ENCODE measurements around the gene PCDH9.
A peak's percentile ranks its signal among the peaks of the same experiment; 100 is the strongest.

Gene PCDH9

DNA sequence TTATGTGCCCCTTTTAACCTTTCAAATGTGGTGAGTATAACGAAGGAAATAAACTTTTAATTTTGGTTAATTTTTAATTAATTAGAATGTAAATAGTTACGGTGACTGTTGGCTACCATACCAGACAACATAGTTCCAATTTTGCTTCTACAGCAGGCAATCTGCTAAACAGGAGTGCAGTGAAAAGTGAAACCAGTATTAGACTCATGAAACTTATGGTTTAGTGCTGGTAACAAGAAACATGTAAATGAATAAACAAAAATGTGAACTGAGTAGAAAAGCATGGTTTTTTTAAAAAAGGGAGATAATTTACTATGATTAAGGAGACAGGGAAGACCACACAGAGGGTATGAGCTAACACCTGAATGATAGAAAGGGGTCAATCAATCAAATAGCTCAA is 478.4 kb downstream of the PCDH9 start:
- Histone ChIP-seq H3K9me3 (ENCODE audit: control insufficient read depth in 2 of 2, low read length in 2 of 2) (no peaks in the 10 kb centered on the region), H3K27ac (ENCODE audit: low read length) (no peak overlapping the region), H3K27me3 (ENCODE audit: control insufficient read depth in 1 of 2, insufficient read depth in 2 of 2, low read length in 2 of 2) (no peaks in the 10 kb centered on the region), H3K9ac (ENCODE audit: low read length in 2 of 2) (no peak overlapping the region), H3K36me3 (ENCODE audit: control insufficient read depth in 2 of 2, insufficient read depth in 2 of 2, low read length in 2 of 2) (no peaks in the 10 kb centered on the region), H3K4me3 (ENCODE audit: low read length in 2 of 2) (no peak overlapping the region), H3K4me1 (ENCODE audit: control insufficient read depth, insufficient read depth, low read length) (no peaks in the 10 kb centered on the region)

- no peaks in the 10 kb centered on the region for H3K9me3 ChIP-seq (ENCODE audit: control insufficient read depth in 2 of 2, low read length in 2 of 2)
- H3K27me3 ChIP-seq (ENCODE audit: control insufficient read depth in 1 of 2, insufficient read depth in 2 of 2, low read length in 2 of 2) = no peaks in the 10 kb centered on the region
- no peaks in the 10 kb centered on the region for H3K4me1 ChIP-seq (ENCODE audit: control insufficient read depth, insufficient read depth, low read length)
- no peak overlapping the region for H3K9ac ChIP-seq (ENCODE audit: low read length in 2 of 2)
- H3K36me3 ChIP-seq (ENCODE audit: control insufficient read depth in 2 of 2, insufficient read depth in 2 of 2, low read length in 2 of 2) = no peaks in the 10 kb centered on the region
- no peak overlapping the region for H3K4me3 ChIP-seq (ENCODE audit: low read length in 2 of 2)
- H3K27ac ChIP-seq (ENCODE audit: low read length) = no peak overlapping the region
These were observed 481.4 kb downstream of the PCDH9 start for GRCh38 chr13:66748712-66749111.

- Histone ChIP-seq H3K27ac (ENCODE audit: low read length) (no peak overlapping the region), H3K27me3 (ENCODE audit: control insufficient read depth in 1 of 2, insufficient read depth in 2 of 2, low read length in 2 of 2) (no peaks in the 10 kb centered on the region), H3K4me3 (ENCODE audit: low read length in 2 of 2) (no peak overlapping the region), H3K4me1 (ENCODE audit: control insufficient read depth, insufficient read depth, low read length) (no peaks in the 10 kb centered on the region), H3K9me3 (ENCODE audit: control insufficient read depth in 2 of 2, low read length in 2 of 2) (no peaks in the 10 kb centered on the region), H3K9ac (ENCODE audit: low read length in 2 of 2) (no peak overlapping the region), H3K36me3 (ENCODE audit: control insufficient read depth in 2 of 2, insufficient read depth in 2 of 2, low read length in 2 of 2) (no peaks in the 10 kb centered on the region)
These were observed 484.8 kb downstream of the PCDH9 start for GRCh38 chr13:66745307-66745706.

DNA sequence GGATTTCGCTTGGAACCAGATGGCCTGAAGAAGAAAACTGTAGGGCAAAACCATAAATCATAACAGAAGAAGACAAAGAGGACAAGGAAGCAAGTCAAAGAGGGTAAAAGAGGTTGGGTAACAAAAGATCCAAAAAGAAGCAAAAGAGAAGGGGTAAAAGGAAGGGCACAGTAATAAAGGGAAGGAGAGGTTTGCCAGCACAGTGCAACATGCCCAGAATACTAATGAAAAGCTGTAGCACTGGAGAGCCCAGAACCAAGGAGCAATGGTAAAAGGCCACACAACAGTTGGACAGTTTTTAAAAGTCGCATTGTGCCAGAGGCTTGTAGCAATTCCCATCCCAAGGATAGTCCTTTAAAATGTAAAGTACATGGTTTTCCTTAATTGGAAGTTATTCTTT is 506.6 kb downstream of the PCDH9 start:
- Histone ChIP-seq H3K4me3 (ENCODE audit: low read length in 2 of 2) (no peak overlapping the region), H3K27ac (ENCODE audit: low read length) (no peak overlapping the region), H3K27me3 (ENCODE audit: control insufficient read depth in 1 of 2, insufficient read depth in 2 of 2, low read length in 2 of 2) (no peaks in the 10 kb centered on the region), H3K4me1 (ENCODE audit: control insufficient read depth, insufficient read depth, low read length) (no peaks in the 10 kb centered on the region), H3K9ac (ENCODE audit: low read length in 2 of 2) (no peak overlapping the region), H3K36me3 (ENCODE audit: control insufficient read depth in 2 of 2, insufficient read depth in 2 of 2, low read length in 2 of 2) (no peaks in the 10 kb centered on the region), H3K9me3 (ENCODE audit: control insufficient read depth in 2 of 2, low read length in 2 of 2) (no peaks in the 10 kb centered on the region)

DNA sequence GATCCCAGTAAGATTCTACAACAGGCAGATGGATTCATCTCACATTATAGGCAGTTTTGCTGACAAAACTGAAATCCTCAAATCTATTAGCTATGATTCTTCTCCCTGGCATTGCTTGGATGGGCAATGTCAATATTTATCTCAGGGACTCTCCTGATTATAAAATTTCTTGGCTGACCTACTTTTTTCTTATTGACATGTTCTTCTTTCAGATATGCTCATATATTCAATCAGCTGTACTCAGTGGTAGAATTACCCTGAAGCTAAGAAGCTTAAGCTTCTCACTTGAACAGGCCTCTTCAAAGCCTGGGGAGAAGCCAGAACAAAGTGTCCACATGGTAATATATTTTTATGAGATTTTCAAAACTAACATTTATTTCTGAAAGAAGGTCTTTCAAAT is 513.6 kb downstream of the PCDH9 start:
- Histone ChIP-seq H3K27ac (ENCODE audit: low read length) (no peak overlapping the region), H3K9me3 (ENCODE audit: control insufficient read depth in 2 of 2, low read length in 2 of 2) (no peaks in the 10 kb centered on the region), H3K4me1 (ENCODE audit: control insufficient read depth, insufficient read depth, low read length) (no peaks in the 10 kb centered on the region), H3K4me3 (ENCODE audit: low read length in 2 of 2) (no peak overlapping the region), H3K9ac (ENCODE audit: low read length in 2 of 2) (no peak overlapping the region), H3K27me3 (ENCODE audit: control insufficient read depth in 1 of 2, insufficient read depth in 2 of 2, low read length in 2 of 2) (no peaks in the 10 kb centered on the region), H3K36me3 (ENCODE audit: control insufficient read depth in 2 of 2, insufficient read depth in 2 of 2, low read length in 2 of 2) (no peaks in the 10 kb centered on the region)

DNA sequence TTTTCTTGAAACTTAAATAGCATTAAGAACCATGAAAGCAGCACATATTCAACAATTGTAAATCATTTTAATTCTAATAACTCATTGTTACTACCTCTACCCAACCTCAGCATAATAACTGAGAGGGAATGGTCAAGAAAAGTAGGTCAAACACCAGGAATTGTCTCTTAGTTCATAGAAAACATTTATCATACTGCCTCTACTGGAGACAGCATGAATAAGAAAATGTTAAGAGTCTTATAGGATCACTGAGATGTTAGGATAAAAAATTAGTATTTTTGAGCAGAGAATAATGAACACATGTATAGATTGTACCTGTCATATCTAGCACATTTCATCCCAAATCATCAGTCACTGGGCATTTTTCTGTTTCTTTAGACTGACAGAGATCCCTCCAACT is 515.3 kb downstream of the PCDH9 start:
- H3K9me3 ChIP-seq (ENCODE audit: control insufficient read depth in 2 of 2, low read length in 2 of 2) = no peaks in the 10 kb centered on the region
- no peak overlapping the region for H3K27ac ChIP-seq (ENCODE audit: low read length)
- H3K4me1 ChIP-seq (ENCODE audit: control insufficient read depth, insufficient read depth, low read length) = no peaks in the 10 kb centered on the region
- H3K4me3 ChIP-seq (ENCODE audit: low read length in 2 of 2) = no peak overlapping the region
- no peaks in the 10 kb centered on the region for H3K36me3 ChIP-seq (ENCODE audit: control insufficient read depth in 2 of 2, insufficient read depth in 2 of 2, low read length in 2 of 2)
- H3K9ac ChIP-seq (ENCODE audit: low read length in 2 of 2) = no peak overlapping the region
- no peaks in the 10 kb centered on the region for H3K27me3 ChIP-seq (ENCODE audit: control insufficient read depth in 1 of 2, insufficient read depth in 2 of 2, low read length in 2 of 2)

DNA sequence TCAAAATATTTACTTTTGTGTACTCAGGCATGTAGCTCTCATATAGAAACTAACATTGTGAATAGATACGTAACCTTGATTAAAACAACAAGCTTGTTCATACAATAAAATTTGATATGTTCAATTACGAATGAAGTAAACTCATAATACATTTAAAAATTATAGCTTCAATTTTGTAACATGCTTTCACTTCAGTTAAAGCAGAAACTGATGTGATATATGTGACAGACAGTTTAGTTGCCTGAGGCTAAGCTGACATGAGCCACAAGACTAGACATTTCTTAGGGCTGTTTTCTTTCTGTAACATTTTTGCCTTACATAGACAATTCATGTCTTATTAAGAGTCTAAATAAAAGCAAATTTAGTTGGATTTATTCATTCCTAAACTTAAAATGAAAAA is 526.0 kb downstream of the PCDH9 start:
- H3K9ac ChIP-seq (ENCODE audit: low read length in 2 of 2) = no peak overlapping the region
- H3K27ac ChIP-seq (ENCODE audit: low read length) = no peak overlapping the region
- no peak overlapping the region for H3K4me3 ChIP-seq (ENCODE audit: low read length in 2 of 2)
- H3K27me3 ChIP-seq (ENCODE audit: control insufficient read depth in 1 of 2, insufficient read depth in 2 of 2, low read length in 2 of 2) = no peaks in the 10 kb centered on the region
- H3K9me3 ChIP-seq (ENCODE audit: control insufficient read depth in 2 of 2, low read length in 2 of 2) = no peaks in the 10 kb centered on the region
- H3K36me3 ChIP-seq (ENCODE audit: control insufficient read depth in 2 of 2, insufficient read depth in 2 of 2, low read length in 2 of 2) = no peaks in the 10 kb centered on the region
- no peaks in the 10 kb centered on the region for H3K4me1 ChIP-seq (ENCODE audit: control insufficient read depth, insufficient read depth, low read length)

- Histone ChIP-seq H3K9me3 (ENCODE audit: control insufficient read depth in 2 of 2, low read length in 2 of 2) (no peaks in the 10 kb centered on the region), H3K9ac (ENCODE audit: low read length in 2 of 2) (no peak overlapping the region), H3K27ac (ENCODE audit: low read length) (no peak overlapping the region), H3K4me1 (ENCODE audit: control insufficient read depth, insufficient read depth, low read length) (no peaks in the 10 kb centered on the region), H3K27me3 (ENCODE audit: control insufficient read depth in 1 of 2, insufficient read depth in 2 of 2, low read length in 2 of 2) (no peaks in the 10 kb centered on the region), H3K4me3 (ENCODE audit: low read length in 2 of 2) (no peak overlapping the region), H3K36me3 (ENCODE audit: control insufficient read depth in 2 of 2, insufficient read depth in 2 of 2, low read length in 2 of 2) (no peaks in the 10 kb centered on the region)
These were observed 526.5 kb downstream of the PCDH9 start for GRCh38 chr13:66703597-66703996.

GRCh38 chr13:66700117-66700601 is 530.0 kb downstream of the PCDH9 start:
- Histone ChIP-seq H3K4me3 (ENCODE audit: low read length in 2 of 2) (peak overlapping the region; percentile 9 to 54), H3K4me1 (ENCODE audit: control insufficient read depth, insufficient read depth, low read length) (no peaks in the 10 kb centered on the region), H3K9me3 (ENCODE audit: control insufficient read depth in 2 of 2, low read length in 2 of 2) (no peaks in the 10 kb centered on the region), H3K36me3 (ENCODE audit: control insufficient read depth in 2 of 2, insufficient read depth in 2 of 2, low read length in 2 of 2) (no peaks in the 10 kb centered on the region), H3K27ac (ENCODE audit: low read length) (no peak overlapping the region), H3K27me3 (ENCODE audit: control insufficient read depth in 1 of 2, insufficient read depth in 2 of 2, low read length in 2 of 2) (no peaks in the 10 kb centered on the region), H3K9ac (ENCODE audit: low read length in 2 of 2) (peak overlapping the region in 1 of 2 donors; percentile 47)

GRCh38 chr13:66693656-66694055 is 536.5 kb downstream of the PCDH9 start:
- Histone ChIP-seq H3K9ac (ENCODE audit: low read length in 2 of 2) (no peak overlapping the region), H3K4me1 (ENCODE audit: control insufficient read depth, insufficient read depth, low read length) (no peaks in the 10 kb centered on the region), H3K27me3 (ENCODE audit: control insufficient read depth in 1 of 2, insufficient read depth in 2 of 2, low read length in 2 of 2) (no peaks in the 10 kb centered on the region), H3K36me3 (ENCODE audit: control insufficient read depth in 2 of 2, insufficient read depth in 2 of 2, low read length in 2 of 2) (no peaks in the 10 kb centered on the region), H3K4me3 (ENCODE audit: low read length in 2 of 2) (no peak overlapping the region), H3K27ac (ENCODE audit: low read length) (no peak overlapping the region), H3K9me3 (ENCODE audit: control insufficient read depth in 2 of 2, low read length in 2 of 2) (no peaks in the 10 kb centered on the region)

DNA sequence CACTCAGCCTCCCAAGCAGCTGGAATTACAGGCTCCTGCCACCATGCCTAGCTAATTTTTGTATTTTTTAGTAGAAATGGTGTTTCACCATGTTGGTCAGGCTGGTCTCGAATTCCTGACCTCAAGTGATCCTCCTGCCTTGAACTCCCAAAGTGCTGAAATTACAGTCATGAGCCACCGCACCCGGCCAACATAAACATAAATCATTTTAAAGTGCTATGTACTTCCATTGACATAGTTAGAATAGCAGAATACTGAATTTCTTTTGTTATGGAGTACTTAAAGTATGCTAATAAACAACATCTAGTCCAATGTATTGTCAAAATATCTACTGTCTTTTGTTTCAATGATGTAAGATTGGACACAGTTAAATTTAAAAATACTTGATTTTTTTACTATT is 539.0 kb downstream of the PCDH9 start:
- H3K27me3 ChIP-seq (ENCODE audit: control insufficient read depth in 1 of 2, insufficient read depth in 2 of 2, low read length in 2 of 2) = no peaks in the 10 kb centered on the region
- H3K9ac ChIP-seq (ENCODE audit: low read length in 2 of 2) = no peak overlapping the region
- H3K36me3 ChIP-seq (ENCODE audit: control insufficient read depth in 2 of 2, insufficient read depth in 2 of 2, low read length in 2 of 2) = no peaks in the 10 kb centered on the region
- H3K27ac ChIP-seq (ENCODE audit: low read length) = no peak overlapping the region
- H3K9me3 ChIP-seq (ENCODE audit: control insufficient read depth in 2 of 2, low read length in 2 of 2) = no peaks in the 10 kb centered on the region
- H3K4me1 ChIP-seq (ENCODE audit: control insufficient read depth, insufficient read depth, low read length) = no peaks in the 10 kb centered on the region
- no peak overlapping the region for H3K4me3 ChIP-seq (ENCODE audit: low read length in 2 of 2)
